SK-N-SH treated with all-trans-retinoic acid at 6 μM for 48 hours (cell line): ENCODE measurements around the gene CHST6.

Experiments
- ATAC-seq: fragments of 200-7000 bp; cut with Tn5 transposase; 3 replicates; pipeline ENCODE4 v1.9.1; 2020; ENCODE audit warnings: mild to moderate bottlenecking, moderate library complexity
- ARNTL ChIP-seq: fragments of 450-650 bp; formaldehyde crosslinking; IDR thresholded peaks from 2 replicates; pipeline ENCODE4 v1.5.0; 2020; ENCODE audit warnings: low read depth, mild to moderate bottlenecking, moderate library complexity, borderline replicate concordance
- BACH2 ChIP-seq: fragments of 250-450 bp; sonication (Bioruptor Pico); IDR thresholded peaks from 2 replicates; pipeline ENCODE4 v1.9.0; 2021; ENCODE audit warnings: mild to moderate bottlenecking, borderline replicate concordance
- CSDC2 ChIP-seq: fragments of 250-450 bp; sonication (Bioruptor Pico); IDR thresholded peaks from 2 replicates; pipeline ENCODE4 v1.5.0; 2020; ENCODE audit warnings: mild to moderate bottlenecking, moderate library complexity
- CSRNP3 ChIP-seq: fragments of 250-450 bp; sonication (Bioruptor Pico); IDR thresholded peaks from 2 replicates; pipeline ENCODE4 v1.5.1; 2021; ENCODE audit warnings: mild to moderate bottlenecking, moderate library complexity
- GLIS3 ChIP-seq: fragments of 250-450 bp; sonication (Bioruptor Pico); IDR thresholded peaks from 2 replicates; pipeline ENCODE4 v1.5.0; 2020; ENCODE audit warnings: mild to moderate bottlenecking, moderate library complexity
- ISL1 ChIP-seq: fragments of 250-450 bp; sonication (Bioruptor Pico); IDR thresholded peaks from 2 replicates; pipeline ENCODE4 v2.1.2; 2022; ENCODE audit warnings: mild to moderate bottlenecking, moderate library complexity
- PATZ1 ChIP-seq: fragments of 250-450 bp; sonication (Bioruptor Pico); IDR thresholded peaks from 2 replicates; pipeline ENCODE4 v1.8.0; 2020; ENCODE audit warnings: mild to moderate bottlenecking, moderate library complexity, borderline replicate concordance
- POU6F1 ChIP-seq: fragments of 250-450 bp; sonication (Bioruptor Pico); IDR thresholded peaks from 2 replicates; pipeline ENCODE4 v1.8.0; 2021; ENCODE audit warnings: low read depth, mild to moderate bottlenecking, moderate library complexity, borderline replicate concordance
- PPARA ChIP-seq: fragments of 250-450 bp; sonication (Bioruptor Pico); IDR thresholded peaks from 2 replicates; pipeline ENCODE4 v1.5.0; 2020; ENCODE audit warnings: mild to moderate bottlenecking, borderline replicate concordance
- RARB ChIP-seq: fragments of 250-450 bp; sonication (Bioruptor Pico); IDR thresholded peaks from 2 replicates; pipeline ENCODE4 v1.8.0; 2021; ENCODE audit warnings: mild to moderate bottlenecking, moderate library complexity
- SNAI2 ChIP-seq: fragments of 250-450 bp; sonication (Bioruptor Pico); IDR thresholded peaks from 2 replicates; pipeline ENCODE4 v1.5.0; 2020; ENCODE audit warnings: mild to moderate bottlenecking, moderate library complexity
- TCF4 ChIP-seq: fragments of 250-450 bp; sonication (Bioruptor Pico); IDR thresholded peaks from 2 replicates; pipeline ENCODE4 v1.8.0; 2021; ENCODE audit warnings: mild to moderate bottlenecking, moderate library complexity, borderline replicate concordance
- TOX ChIP-seq: fragments of 250-450 bp; sonication (Bioruptor Pico); IDR thresholded peaks from 2 replicates; pipeline ENCODE4 v1.8.0; 2021; ENCODE audit warnings: mild to moderate bottlenecking, moderate library complexity, borderline replicate concordance
- TSHZ2 ChIP-seq: fragments of 250-450 bp; sonication (Bioruptor Pico); IDR thresholded peaks from 2 replicates; pipeline ENCODE4 v1.5.0; 2020; ENCODE audit warnings: mild to moderate bottlenecking, moderate library complexity
- ZC3H10 ChIP-seq: fragments of 250-450 bp; sonication (Bioruptor Pico); IDR thresholded peaks from 2 replicates; pipeline ENCODE4 v1.5.1; 2021; ENCODE audit warnings: mild to moderate bottlenecking, moderate library complexity
- ZFP3 ChIP-seq: fragments of 250-450 bp; sonication (Bioruptor Pico); IDR thresholded peaks from 2 replicates; pipeline ENCODE4 v1.5.0; 2020; ENCODE audit warnings: mild to moderate bottlenecking, moderate library complexity
- ZFP30 ChIP-seq: fragments of 450-650 bp; formaldehyde crosslinking; IDR thresholded peaks from 2 replicates; pipeline ENCODE4 v1.5.0; 2022; ENCODE audit warnings: mild to moderate bottlenecking, moderate library complexity
- ZNF565 ChIP-seq: fragments of 450-650 bp; formaldehyde crosslinking; conservative IDR thresholded peaks from 2 replicates; pipeline ENCODE4 v1.5.0; 2020; ENCODE audit warnings: low read depth, mild to moderate bottlenecking, moderate library complexity
- ZNF8 ChIP-seq: fragments of 450-650 bp; formaldehyde crosslinking; IDR thresholded peaks from 2 replicates; pipeline ENCODE4 v1.5.0; 2020; ENCODE audit warnings: mild to moderate bottlenecking, moderate library complexity

The CHST6 gene

GRCh38 chr16:75479421-75479990 lies 15.7 kb downstream of the CHST6 start:
- TF ChIP-seq ZFP3 (CRISPR knock-in tag) (no peak), PATZ1 (no peak), ZC3H10 (CRISPR knock-in tag) (no peak), POU6F1 (CRISPR knock-in tag) (no peak), CSDC2 (no peak), PPARA (CRISPR knock-in tag) (no peak), SNAI2 (CRISPR knock-in tag) (no peak), ARNTL (CRISPR knock-in tag) (no peak), CSRNP3 (CRISPR knock-in tag) (no peak), ZNF565 (CRISPR knock-in tag) (no peak), RARB (CRISPR knock-in tag) (no peak), BACH2 (no peak)
- no peak for ATAC-seq

GRCh38 chr16:75478480-75479345 lies 16.5 kb downstream of the CHST6 start:
- no peak for ATAC-seq
- TF ChIP-seq TOX (CRISPR knock-in tag) = no peak
- TF ChIP-seq ZFP30 = no peak
- TF ChIP-seq ZNF8 (CRISPR knock-in tag) = no peak
- TF ChIP-seq ARNTL (CRISPR knock-in tag) = no peak
- no peak for TF ChIP-seq GLIS3 (CRISPR knock-in tag)
- no peak for TF ChIP-seq ISL1 (CRISPR knock-in tag)
- TF ChIP-seq TCF4 (CRISPR knock-in tag) = no peak

- TF ChIP-seq ARNTL (CRISPR knock-in tag) (no peak), TSHZ2 (CRISPR knock-in tag) (no peak), TOX (CRISPR knock-in tag) (no peak), ZFP3 (CRISPR knock-in tag) (no peak), CSRNP3 (CRISPR knock-in tag) (no peak), PATZ1 (no peak)
- no peak for ATAC-seq
Observed at GRCh38 chr16:75477680-75478473, 17.4 kb downstream of the CHST6 start.
